AG10803 (cell line): ENCODE data around the gene IL5.
A peak's percentile ranks its signal among the peaks of the same experiment; 100 is the strongest.

Experiments
- DNase-seq: peaks from one replicate; pipeline ENCODE4 v3.0.0; 2010; ENCODE audit warnings: low read depth
- H3K4me3 ChIP-seq: 2 replicates; pipeline ENCODE4 v1.5.1; 2011; ENCODE audit warnings: mild to moderate bottlenecking, low read length, control low read depth
- CTCF ChIP-seq: conservative IDR thresholded peaks from 2 replicates; pipeline ENCODE4 v1.5.1; 2011; ENCODE audit warnings: mild to moderate bottlenecking, low read length, control low read depth, inconsistent platforms

IL5 gene

GRCh38 chr5:132500931-132501628, 42.2 kb downstream of the IL5 start:
- peak; percentile 81 for TF ChIP-seq CTCF
- H3K4me3 ChIP-seq, result no peak overlapping the region
- DNase-seq, result peak; percentile 59

- no peak for DNase-seq
- no peak overlapping the region for H3K4me3 ChIP-seq
- TF ChIP-seq CTCF, result no peak
These were observed 42.9 kb downstream of the IL5 start for GRCh38 chr5:132500244-132500930.

GRCh38 chr5:132499440-132500243, 43.7 kb downstream of the IL5 start:
- no peak for TF ChIP-seq CTCF

GRCh38 chr5:132498686-132499271, 44.5 kb downstream of the IL5 start:
- no peak overlapping the region for H3K4me3 ChIP-seq
- no peak for DNase-seq
- no peak for TF ChIP-seq CTCF

More at GRCh38 chr5:132499440-132500243, 43.7 kb downstream of the IL5 start:
- DNase-seq, result no peak
- H3K4me3 ChIP-seq, result no peak overlapping the region

- TF ChIP-seq CTCF, result no peak
- no peak overlapping the region for H3K4me3 ChIP-seq
- DNase-seq, result peak; percentile 80
These were observed 45.2 kb downstream of the IL5 start for GRCh38 chr5:132498152-132498551.

GRCh38 chr5:132497488-132497997, 45.8 kb downstream of the IL5 start:
- DNase-seq, result peak; percentile 94
- peak overlapping the region; percentile 76 for H3K4me3 ChIP-seq

More at GRCh38 chr5:132497488-132497997, 45.8 kb downstream of the IL5 start:
- TF ChIP-seq CTCF, result no peak
